Osteocyte (in vitro differentiated cells): ENCODE measurements around the gene OSBPL8. TPM values are rescaled to one million over a fixed set of nuclear protein-coding genes. Genes with fewer than 3 reads are reported as not detected.

Source experiments
- DNase-seq: peaks from one replicate; pipeline ENCODE4 v3.0.0; 2021; ENCODE audit warnings: mixed read lengths; ENCODE audit not compliant: unreplicated experiment; ENCODE audit errors: extremely low spot score
- H3K27ac Mint-ChIP-seq: one replicate; pipeline ENCODE4 v1.8.0; 2021; ENCODE audit warnings: mild to moderate bottlenecking, mixed read lengths; ENCODE audit not compliant: unreplicated experiment
- H3K27me3 Mint-ChIP-seq: one replicate; pipeline ENCODE4 v1.8.0; 2021; ENCODE audit warnings: mixed read lengths; ENCODE audit not compliant: unreplicated experiment
- H3K36me3 Mint-ChIP-seq: one replicate; pipeline ENCODE4 v1.8.0; 2021; ENCODE audit warnings: mixed read lengths; ENCODE audit not compliant: unreplicated experiment
- H3K4me1 Mint-ChIP-seq: one replicate; pipeline ENCODE4 v1.8.0; 2021; ENCODE audit warnings: mixed read lengths; ENCODE audit not compliant: unreplicated experiment
- H3K4me3 Mint-ChIP-seq: one replicate; pipeline ENCODE4 v1.8.0; 2021; ENCODE audit warnings: mild to moderate bottlenecking, moderate library complexity, mixed read lengths; ENCODE audit not compliant: unreplicated experiment
- H3K9me3 Mint-ChIP-seq: one replicate; pipeline ENCODE4 v1.8.0; 2021; ENCODE audit warnings: mixed read lengths; ENCODE audit not compliant: unreplicated experiment
- total RNA-seq: library from RNA; stranded (reverse); gene quantifications from 2 replicates; pipeline ENCODE4 v1.2.1, GENCODE V29; 2021
- TF ChIP-seq, protein P1 (sequence below): fragments of 200-600 bp; sonication (generic); IDR thresholded peaks from 2 replicates; pipeline ENCODE4 v1.5.0; 2021; ENCODE audit warnings: antibody characterized with exemption, mild to moderate bottlenecking, moderate library complexity

The OSBPL8 gene
- total RNA-seq, 1 donor from 2014 or later: 87.8 TPM

DNA sequence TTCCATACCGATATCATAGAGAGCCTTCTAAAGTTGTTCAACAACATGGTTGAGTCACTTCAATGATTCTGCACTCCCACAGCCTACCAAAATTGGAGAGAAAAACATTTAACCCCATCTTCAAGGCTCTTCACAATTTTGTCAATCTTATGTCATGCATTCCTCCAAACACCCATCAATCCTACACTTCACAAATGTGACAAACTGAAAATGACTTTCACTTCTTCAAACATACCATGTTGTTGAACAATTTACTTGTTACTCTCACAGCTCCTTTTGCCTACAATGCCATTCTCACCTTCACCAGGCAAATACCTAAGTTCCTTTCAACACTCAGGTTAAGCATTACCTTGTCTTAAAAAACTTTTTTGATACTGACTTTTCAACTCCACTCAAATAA lies 88.0 kb downstream of the OSBPL8 start:
- no peak overlapping the region for H3K4me3 Mint-ChIP-seq
- H3K36me3 Mint-ChIP-seq: no peaks in the 10 kb centered on the region
- no peak for DNase-seq
- no peaks in the 10 kb centered on the region for H3K4me1 Mint-ChIP-seq
- TF ChIP-seq, protein P1, sequence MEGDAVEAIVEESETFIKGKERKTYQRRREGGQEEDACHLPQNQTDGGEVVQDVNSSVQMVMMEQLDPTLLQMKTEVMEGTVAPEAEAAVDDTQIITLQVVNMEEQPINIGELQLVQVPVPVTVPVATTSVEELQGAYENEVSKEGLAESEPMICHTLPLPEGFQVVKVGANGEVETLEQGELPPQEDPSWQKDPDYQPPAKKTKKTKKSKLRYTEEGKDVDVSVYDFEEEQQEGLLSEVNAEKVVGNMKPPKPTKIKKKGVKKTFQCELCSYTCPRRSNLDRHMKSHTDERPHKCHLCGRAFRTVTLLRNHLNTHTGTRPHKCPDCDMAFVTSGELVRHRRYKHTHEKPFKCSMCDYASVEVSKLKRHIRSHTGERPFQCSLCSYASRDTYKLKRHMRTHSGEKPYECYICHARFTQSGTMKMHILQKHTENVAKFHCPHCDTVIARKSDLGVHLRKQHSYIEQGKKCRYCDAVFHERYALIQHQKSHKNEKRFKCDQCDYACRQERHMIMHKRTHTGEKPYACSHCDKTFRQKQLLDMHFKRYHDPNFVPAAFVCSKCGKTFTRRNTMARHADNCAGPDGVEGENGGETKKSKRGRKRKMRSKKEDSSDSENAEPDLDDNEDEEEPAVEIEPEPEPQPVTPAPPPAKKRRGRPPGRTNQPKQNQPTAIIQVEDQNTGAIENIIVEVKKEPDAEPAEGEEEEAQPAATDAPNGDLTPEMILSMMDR: no peak
- H3K27me3 Mint-ChIP-seq: no peaks in the 10 kb centered on the region
- H3K9me3 Mint-ChIP-seq: no peaks in the 10 kb centered on the region
- H3K27ac Mint-ChIP-seq: no peak overlapping the region

DNA sequence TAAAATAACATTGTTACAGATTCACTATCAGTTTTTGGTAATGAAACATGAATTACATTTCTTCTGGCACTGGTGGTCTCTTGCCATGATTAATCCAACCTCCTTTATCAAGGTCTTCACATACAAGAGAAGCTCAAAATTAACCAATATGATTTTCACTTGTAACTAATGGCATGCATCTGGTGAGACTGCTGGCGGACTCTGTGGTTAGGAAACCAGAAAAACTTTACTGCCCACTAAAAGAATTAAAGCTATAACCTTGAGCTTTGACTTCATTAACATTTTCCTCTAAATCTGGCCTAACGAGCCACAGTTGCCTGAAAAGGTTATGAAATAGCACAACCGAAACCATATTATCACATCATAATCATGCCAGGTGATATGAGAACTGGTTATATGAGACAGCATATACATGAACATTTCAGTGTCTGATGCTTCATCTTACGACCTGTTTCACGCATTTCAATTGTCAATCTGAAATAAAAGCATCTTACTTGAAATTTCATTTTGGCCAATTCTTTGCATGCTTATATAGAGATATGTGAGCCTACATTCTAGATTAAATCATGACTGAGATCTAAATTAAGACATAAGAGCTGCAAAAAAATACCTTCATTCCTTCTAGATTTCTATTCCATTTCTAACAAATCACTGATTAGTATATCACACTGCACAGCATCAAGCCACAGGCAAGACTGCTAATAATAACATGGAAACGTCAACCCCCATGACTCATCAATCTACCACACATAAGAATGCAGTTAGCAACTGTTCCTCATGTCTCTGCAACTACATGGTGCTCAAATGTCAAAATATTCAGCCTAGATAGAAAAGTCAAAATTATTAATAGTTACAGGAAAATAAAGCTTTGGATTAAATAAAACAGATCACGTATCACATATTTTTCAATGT lies 89.3 kb downstream of the OSBPL8 start:
- Mint-ChIP-seq H3K27me3 (no peaks in the 10 kb centered on the region), H3K27ac (no peak overlapping the region), H3K9me3 (no peaks in the 10 kb centered on the region), H3K4me3 (no peak overlapping the region), H3K4me1 (no peaks in the 10 kb centered on the region), H3K36me3 (no peaks in the 10 kb centered on the region)
- no peak for DNase-seq
- TF ChIP-seq, protein P1: no peak

DNA sequence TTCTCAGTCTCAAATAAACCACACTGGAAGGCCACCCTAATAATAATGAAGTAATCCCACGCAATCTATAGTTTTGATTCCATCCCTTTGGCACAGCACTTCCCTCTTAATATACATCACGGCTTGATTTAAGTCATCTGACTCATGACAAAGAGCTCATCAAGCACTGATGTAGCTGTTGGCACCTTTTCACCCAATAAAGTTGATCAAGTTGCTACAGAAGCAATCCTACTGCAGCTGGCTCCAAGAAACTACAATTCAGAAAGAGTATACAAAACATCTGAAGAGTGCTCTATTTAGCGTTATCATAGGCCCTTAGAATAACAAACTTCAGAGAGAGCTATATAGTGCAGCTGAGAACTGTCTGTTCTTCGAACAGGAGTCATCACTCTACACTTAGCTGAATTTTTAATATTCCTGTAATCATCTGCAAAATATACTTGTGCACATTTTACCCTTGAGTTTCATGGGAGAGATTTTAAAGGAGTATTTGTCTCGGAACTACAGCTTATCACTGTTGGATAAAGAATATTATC lies 94.9 kb downstream of the OSBPL8 start:
- peaks cover 34% of the 10 kb centered on the region for H3K4me1 Mint-ChIP-seq
- H3K27ac Mint-ChIP-seq: no peak overlapping the region
- H3K27me3 Mint-ChIP-seq: no peaks in the 10 kb centered on the region
- no peak overlapping the region for H3K4me3 Mint-ChIP-seq
- TF ChIP-seq, protein P1: no peak
- DNase-seq: no peak
- no peaks in the 10 kb centered on the region for H3K36me3 Mint-ChIP-seq
- H3K9me3 Mint-ChIP-seq: no peaks in the 10 kb centered on the region

DNA sequence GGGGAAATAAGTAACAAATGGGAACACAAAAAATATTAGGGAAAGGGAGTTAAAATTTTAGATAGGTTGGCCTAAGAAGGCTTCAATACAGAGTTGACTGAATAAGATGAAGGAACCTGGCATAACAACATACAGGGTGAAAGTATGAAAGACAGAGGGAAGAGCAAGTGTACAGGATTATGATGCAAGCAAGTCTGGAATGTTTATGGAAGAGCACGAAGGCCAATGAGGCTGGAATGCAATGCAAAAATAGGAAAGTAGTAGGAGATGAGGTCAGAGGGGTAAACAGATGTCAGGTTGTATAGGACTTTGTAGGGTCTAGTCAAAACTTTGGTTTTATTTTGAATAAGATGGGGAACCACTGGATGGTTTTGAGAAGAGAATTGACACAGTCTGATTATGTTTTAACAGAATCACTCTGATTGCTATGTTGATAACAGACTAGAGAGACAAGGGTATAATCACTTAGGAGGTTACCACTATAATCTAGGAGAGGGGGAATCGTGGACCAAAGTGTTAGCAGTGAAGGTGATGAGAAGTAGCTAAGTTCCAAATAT lies 96.8 kb downstream of the OSBPL8 start:
- H3K9me3 Mint-ChIP-seq: no peaks in the 10 kb centered on the region
- no peaks in the 10 kb centered on the region for H3K36me3 Mint-ChIP-seq
- H3K27me3 Mint-ChIP-seq: no peaks in the 10 kb centered on the region
- H3K4me3 Mint-ChIP-seq: no peak overlapping the region
- H3K27ac Mint-ChIP-seq: no peak overlapping the region
- peaks cover 34% of the 10 kb centered on the region for H3K4me1 Mint-ChIP-seq
- TF ChIP-seq, protein P1: no peak
- DNase-seq: no peak

DNA sequence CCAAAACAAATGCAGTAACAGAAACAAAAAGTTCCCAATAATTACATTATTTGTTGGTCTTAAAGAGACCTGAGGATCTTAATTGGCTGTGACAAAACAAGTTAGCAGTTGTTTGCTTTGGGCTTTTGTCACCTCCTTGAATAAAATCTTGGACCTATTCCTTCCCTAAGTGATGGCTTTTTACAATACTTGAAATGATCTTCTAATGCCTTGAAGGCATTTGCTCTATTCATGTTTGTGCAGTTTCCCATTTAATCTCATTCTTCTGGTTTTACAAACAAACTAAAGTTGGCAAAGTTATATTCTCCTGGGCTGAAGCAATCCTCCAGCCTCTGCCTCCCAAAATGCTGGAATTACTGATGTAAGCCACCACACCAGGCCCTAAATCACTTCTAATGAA lies 98.8 kb downstream of the OSBPL8 start:
- H3K4me1 Mint-ChIP-seq: peaks cover 36% of the 10 kb centered on the region
- DNase-seq: no peak
- TF ChIP-seq, protein P1: no peak
- no peak overlapping the region for H3K27ac Mint-ChIP-seq
- no peaks in the 10 kb centered on the region for H3K27me3 Mint-ChIP-seq
- H3K4me3 Mint-ChIP-seq: no peak overlapping the region
- H3K9me3 Mint-ChIP-seq: no peaks in the 10 kb centered on the region
- no peaks in the 10 kb centered on the region for H3K36me3 Mint-ChIP-seq
